Activated CD8-positive, alpha-beta memory T cell treated with anti-CD3 and anti-CD28 coated beads, Interleukin-2, amount 50 U/mL, for 24 hours (primary cell): ENCODE measurements around the gene MAP1LC3A.

ENCODE experiments used
- DNase-seq: peaks from one replicate; pipeline ENCODE4 v3.0.0-alpha.2; 2020; ENCODE audit errors: extremely low read depth

MAP1LC3A gene

DNA sequence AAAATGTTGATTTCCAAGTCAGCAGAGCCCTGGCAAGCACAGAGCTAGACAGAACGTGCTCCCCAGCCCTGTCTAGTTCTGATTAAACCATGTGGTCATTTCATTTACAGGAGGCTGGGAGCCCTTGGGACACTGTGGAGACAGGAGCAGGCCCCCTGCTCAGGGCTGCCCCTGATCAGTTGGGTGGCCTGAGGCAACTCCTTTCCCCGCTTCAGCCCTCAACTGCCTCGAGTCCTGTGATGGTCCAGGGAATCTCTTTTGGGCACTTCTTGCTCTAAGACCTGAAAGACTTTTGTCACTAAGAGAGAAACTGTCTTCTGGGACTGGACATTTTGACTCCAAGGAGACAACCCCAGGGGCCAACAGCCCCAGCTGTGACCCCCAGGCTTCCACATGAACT lies 28.8 kb upstream of the MAP1LC3A start:
- no peak for DNase-seq

- DNase-seq: no peak
Observed at GRCh38 chr20:34530342-34530741, 28.2 kb upstream of the MAP1LC3A start.

- no peak for DNase-seq
Observed at GRCh38 chr20:34531608-34532265, 26.8 kb upstream of the MAP1LC3A start.

DNA sequence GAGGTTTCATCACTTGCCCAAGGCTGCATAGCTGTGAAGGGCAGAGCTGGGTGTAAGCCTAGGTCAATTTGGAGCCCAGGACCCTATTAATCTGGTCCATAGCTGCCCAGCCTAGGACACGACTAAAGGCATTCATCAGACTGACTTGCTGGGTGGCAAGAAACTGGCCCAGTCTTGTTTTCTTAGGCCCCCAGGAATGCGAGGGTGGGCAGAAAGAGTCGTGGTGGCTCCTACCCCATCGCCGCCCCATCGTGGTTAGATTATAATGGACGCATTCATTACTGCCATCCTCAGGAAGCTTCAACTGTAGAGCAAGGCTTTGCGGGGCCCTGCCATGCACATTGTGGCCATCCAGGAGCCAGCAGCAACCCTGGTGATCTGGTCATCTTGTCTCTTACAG lies 26.2 kb upstream of the MAP1LC3A start:
- no peak for DNase-seq

GRCh38 chr20:34532756-34533155 lies 25.8 kb upstream of the MAP1LC3A start:
- DNase-seq: no peak

- DNase-seq: no peak
Observed at GRCh38 chr20:34534391-34535165, 23.9 kb upstream of the MAP1LC3A start.

- no peak for DNase-seq
Observed at GRCh38 chr20:34535301-34535840, 23.1 kb upstream of the MAP1LC3A start.

DNA sequence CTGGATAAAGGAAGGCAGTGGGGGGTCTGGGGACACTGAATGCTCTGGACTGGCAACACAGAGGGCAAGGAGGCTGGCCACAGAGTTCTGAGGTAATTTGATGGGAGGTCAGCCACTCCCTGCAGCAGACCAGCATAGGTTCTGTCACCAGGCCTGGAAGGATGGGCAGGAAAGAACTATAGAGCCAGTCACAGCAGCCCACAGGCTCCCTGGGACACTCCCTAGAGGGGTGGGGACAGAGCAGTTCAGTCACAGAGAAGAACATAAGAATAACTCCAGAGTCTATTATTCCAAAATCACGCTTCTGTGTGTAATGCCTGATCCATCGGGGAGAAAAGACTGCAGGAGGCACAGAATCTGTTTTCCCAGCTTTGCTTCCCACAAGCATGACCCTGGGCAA lies 22.7 kb upstream of the MAP1LC3A start:
- no peak for DNase-seq

DNA sequence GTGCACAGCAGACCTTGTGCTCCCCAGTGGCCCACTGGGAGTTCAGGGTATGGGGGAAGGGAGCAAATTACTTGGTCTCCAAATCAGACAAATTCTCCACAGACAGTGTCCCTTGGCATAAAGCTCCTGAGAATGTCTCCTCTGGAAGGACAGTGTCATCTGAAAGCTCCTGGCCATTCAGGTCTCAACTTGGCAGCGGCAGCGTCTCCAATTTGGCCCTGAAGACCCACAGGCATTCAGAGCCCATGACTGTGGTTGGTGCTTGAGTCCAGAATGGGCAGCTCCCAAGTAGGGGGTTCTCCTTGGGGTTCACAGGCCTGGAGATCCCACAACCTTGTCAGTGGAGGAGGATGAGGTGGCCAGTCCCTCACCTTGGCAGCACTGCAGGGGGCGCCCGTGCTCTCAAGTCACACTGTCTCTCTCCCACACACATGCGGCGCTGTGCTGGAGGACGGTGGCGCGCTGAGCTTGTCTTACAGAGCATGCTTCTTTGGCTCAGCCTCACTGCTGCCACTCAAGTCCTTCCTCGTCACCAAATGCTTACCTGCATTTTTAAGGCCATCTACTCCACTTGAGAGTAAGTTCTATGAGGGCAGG lies 21.6 kb upstream of the MAP1LC3A start:
- no peak for DNase-seq

GRCh38 chr20:34537651-34538050 lies 20.9 kb upstream of the MAP1LC3A start:
- DNase-seq: no peak

DNA sequence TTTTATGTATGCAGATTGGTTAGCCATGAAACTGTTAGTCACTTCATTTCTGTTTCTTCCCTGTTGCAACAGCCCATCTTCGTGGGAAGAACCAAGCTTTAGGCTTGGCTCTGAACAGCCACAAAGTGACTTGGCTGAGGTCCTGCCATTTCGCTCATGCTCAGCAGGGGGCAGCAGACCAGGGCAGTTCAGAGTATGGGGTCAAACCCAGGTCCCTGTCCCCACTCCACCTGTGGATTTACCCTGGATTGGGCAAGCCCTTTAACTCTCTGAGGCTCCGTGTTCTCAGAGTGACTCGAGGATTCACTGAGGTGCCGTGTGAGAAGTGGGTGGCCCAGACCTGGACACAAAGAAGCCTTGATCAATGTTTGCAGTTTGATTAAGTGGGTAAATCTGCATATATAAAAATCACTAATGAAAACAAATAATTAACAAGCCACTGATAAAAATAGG lies 19.8 kb upstream of the MAP1LC3A start:
- no peak for DNase-seq

DNA sequence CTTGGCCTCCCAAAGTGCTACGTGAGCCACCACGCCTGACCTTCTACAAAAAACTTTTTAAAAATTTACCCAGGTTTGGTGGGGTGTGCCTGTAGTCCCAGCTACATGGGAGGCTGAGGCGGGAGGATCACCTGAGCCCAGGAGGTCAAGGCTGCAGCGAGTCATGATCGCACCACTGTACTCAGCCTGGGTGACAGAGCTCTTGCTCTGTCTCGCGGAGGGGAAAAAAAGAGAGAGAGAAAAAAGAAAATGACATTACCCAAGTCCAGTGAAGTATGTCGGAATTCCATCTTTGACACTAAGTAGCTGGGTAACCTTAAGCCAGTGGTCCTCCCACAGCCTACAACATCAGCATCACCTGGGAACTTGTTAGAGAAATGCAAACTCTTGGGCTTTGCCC lies 18.8 kb upstream of the MAP1LC3A start:
- DNase-seq: no peak

GRCh38 chr20:34540596-34541263 lies 17.8 kb upstream of the MAP1LC3A start:
- DNase-seq: no peak

GRCh38 chr20:34541264-34541901 lies 17.1 kb upstream of the MAP1LC3A start:
- no peak for DNase-seq

DNA sequence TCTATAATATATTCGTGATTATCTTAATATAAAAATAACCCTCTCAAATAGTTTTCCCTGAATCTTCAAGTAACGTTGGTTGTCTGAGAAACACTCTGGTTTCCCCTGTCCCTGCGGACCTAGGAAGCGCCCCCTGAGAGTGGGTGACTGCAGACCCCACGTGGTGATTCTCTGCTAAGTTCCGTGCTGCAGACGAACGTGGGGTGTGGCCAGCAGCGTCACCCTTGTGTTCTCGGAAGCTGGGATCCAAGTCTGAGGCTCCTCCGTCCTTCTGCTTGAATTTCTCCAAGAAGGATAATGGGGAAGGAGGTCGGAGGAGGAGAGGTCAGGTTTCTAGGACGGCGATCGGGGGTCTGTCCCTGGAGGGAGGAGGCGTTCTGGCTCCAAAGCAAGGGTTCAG lies 16.6 kb upstream of the MAP1LC3A start:
- DNase-seq: no peak

DNA sequence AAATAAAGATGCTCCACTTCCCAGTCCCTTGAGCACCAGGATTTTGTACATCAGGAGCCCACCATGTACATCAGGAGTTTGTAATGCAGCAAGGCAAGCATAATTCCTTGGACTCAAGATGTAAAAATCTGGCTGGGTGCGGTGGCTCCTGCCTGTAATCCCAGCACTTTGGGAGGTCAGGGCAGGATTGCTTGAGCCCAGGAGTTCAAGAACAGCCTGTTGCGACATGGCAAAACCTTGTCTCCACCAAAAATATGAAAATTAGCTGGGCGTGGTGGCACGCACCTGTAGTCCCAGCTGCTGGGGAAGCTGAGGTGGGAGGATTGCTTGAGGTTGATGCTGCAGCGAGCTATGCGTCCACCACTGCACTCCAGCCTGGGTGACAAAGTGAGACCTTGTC lies 16.1 kb upstream of the MAP1LC3A start:
- no peak for DNase-seq

- DNase-seq: no peak
Observed at GRCh38 chr20:34543463-34544056, 15.0 kb upstream of the MAP1LC3A start.

- DNase-seq: no peak
Observed at GRCh38 chr20:34544109-34544796, 14.3 kb upstream of the MAP1LC3A start.

GRCh38 chr20:34546751-34547181 lies 11.8 kb upstream of the MAP1LC3A start:
- no peak for DNase-seq

- no peak for DNase-seq
Observed at GRCh38 chr20:34547844-34548613, 10.5 kb upstream of the MAP1LC3A start.
